Tibial nerve (tissue), 3 donors: ENCODE results near the gene EFHD1.

Experiments used
- POLR2A ChIP-seq, 2 donors: fragments of 450-650 bp; IDR thresholded peaks; one replicate each; pipeline ENCODE4 v1.6.1; 2017; ENCODE audit warnings: antibody characterized with exemption in 2 of 2, mild to moderate bottlenecking in 2 of 2, moderate library complexity in 2 of 2
- TF ChIP-seq, protein P1 (sequence below), 5 experiments: fragments of 200-600 bp in 3 of 5; fragments of 450-650 bp in 2 of 5; sonication (generic) in 3 of 5; IDR thresholded peaks; one replicate each; pipeline ENCODE4 v1.5.1; 2016 to 2019; ENCODE audit warnings: antibody characterized with exemption in 5 of 5, mild to moderate bottlenecking in 3 of 5, moderate library complexity in 2 of 5

DNA sequence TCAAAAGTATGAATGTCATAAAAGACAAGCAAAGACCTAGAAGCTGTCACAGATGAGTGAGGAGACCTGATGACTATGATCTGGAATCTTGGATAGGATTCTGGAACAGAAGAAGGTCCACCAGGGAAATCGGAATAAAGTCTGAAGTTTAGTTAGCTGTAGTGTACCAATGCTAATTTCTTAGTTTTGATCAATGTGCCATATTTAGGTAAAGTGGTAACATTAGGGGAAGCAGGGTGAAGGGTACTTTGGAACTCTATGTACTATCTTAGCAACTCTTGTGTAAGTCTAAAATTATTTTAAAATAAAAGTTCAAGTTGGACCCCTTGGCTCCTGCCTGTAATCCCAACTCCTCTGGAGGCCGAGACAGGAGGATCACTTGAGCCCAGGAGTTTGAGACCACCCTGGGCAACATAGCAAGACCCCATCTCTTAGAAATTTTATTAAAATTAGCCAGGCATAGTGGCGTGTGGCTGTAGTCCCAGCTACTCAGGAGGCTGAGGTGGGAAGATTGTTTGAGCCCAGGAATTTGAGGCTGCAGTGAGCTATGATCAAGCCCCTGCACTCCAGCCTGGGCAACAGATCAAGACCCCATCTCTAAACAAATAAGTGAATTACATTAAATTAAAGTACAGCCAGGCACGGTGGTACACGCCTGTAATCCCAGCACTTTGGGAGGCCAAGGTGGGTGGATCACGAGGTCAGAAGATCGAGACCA is 35.9 kb upstream of the EFHD1 start:
- TF ChIP-seq, protein P1, sequence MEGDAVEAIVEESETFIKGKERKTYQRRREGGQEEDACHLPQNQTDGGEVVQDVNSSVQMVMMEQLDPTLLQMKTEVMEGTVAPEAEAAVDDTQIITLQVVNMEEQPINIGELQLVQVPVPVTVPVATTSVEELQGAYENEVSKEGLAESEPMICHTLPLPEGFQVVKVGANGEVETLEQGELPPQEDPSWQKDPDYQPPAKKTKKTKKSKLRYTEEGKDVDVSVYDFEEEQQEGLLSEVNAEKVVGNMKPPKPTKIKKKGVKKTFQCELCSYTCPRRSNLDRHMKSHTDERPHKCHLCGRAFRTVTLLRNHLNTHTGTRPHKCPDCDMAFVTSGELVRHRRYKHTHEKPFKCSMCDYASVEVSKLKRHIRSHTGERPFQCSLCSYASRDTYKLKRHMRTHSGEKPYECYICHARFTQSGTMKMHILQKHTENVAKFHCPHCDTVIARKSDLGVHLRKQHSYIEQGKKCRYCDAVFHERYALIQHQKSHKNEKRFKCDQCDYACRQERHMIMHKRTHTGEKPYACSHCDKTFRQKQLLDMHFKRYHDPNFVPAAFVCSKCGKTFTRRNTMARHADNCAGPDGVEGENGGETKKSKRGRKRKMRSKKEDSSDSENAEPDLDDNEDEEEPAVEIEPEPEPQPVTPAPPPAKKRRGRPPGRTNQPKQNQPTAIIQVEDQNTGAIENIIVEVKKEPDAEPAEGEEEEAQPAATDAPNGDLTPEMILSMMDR (IDR thresholded peaks at IDR 0.05) = no peak
- no peak for TF ChIP-seq POLR2A (IDR thresholded peaks at IDR 0.05)
